Hematopoietic multipotent progenitor cell treated with erythropoietin and hydrocortisone succinate and interleukin-3 and kit ligand, for 4 days (in vitro differentiated cells): ENCODE data around the gene GRID1.
"Not testable (repeated sequence)": the region's sequence is repeated elsewhere in the genome, so short reads cannot be mapped to it uniquely, and the experiment has no call there.

Experiments used
- DNase-seq: peaks from one replicate; pipeline ENCODE4 v3.0.0-alpha.2; 2015

The GRID1 gene

GRCh38 chr10:85977642-85978041 is 389.0 kb downstream of the GRID1 start:
- DNase-seq: no peak

DNA sequence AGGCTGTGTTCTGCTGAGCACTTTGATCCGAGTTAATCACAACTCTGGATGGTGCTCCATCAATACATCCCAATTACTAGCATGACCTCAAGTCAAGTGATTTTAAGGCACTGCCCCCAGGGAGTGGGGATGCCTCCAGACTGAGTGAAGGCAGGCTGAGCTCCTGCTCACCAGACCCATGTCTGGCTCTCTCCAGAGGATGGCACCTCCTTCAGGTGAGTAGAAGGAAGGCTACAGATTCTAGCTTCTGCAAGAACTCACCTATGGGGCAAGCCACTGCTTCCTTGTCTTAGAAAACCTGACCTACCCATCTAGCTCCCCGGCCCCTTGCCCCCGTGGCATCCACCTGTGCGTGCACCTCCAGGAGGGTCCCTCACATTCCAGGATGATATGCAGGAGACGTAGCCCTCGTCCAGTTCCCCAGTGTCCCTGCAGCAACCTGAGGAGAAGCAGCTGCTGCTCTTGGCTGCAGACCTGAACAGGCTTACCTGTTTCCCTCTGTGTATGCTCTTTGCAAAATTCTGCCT is 390.3 kb downstream of the GRID1 start:
- DNase-seq: no peak

DNA sequence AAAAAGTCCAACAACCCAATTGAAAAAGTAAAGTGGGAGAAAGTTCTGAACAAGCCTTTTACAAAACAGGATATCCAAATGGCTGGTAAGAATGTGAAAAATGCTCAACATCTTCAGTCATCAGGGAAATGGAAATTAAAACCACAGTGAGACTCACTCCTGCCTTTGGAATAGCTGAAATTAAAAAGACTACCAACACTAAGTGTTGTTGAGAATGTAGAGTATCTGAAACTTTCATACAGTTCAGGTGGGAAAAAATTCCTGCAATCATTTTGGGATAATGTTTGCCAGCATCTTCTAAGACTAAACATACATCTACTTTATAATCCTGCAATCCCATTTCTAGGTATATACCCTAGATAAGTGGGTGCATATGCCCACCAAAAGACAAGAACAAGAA is 395.1 kb downstream of the GRID1 start:
- no peak for DNase-seq

DNA sequence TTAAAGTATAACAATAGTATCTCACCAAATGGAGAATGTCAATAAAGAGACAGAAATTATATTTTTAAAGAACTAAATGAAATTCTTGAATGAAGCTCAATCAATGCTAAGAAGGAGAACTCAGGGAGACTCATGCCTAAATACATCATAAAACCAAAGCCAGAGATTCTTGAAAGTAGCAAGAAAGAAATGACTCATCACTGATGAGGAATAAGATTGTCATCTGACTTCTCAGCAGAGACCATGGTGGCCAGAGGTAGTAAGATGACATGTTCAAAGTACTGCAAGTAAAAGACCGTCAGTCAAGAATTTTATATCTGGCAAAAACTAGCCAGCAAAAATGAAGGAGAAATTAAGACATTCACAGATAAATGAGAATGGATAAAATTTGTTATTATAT is 399.0 kb downstream of the GRID1 start:
- no peak for DNase-seq

DNA sequence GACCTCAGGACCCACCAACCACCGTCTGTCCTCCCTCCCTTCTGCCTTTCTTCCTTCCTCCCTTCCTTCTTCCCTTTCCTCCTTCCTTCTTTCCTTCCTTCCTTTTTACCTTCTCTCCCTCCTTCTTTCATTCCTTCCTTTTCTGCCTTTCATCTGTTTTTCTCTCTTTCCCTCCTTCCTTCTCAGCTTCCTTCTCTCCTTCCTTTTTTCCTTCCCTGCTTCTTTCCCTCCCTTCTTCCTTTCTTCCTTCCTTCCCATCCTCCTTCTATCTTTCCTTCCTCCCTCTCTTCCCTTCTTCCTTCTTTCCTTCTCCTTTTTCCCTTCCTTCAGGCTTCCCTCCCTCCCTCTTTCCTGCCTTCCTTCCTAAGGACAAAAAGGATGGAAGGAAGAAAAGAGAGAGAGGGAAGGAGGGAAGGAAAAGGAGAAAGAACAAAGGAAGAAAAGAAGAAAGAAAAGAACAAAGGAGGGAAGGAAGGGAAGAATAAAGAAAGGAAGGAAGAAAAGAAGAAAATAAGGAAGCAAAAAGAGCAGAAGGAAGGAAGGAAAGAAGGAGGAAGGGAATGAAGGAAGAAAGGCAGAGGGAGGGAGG is 405.0 kb downstream of the GRID1 start:
- no peak for DNase-seq

DNA sequence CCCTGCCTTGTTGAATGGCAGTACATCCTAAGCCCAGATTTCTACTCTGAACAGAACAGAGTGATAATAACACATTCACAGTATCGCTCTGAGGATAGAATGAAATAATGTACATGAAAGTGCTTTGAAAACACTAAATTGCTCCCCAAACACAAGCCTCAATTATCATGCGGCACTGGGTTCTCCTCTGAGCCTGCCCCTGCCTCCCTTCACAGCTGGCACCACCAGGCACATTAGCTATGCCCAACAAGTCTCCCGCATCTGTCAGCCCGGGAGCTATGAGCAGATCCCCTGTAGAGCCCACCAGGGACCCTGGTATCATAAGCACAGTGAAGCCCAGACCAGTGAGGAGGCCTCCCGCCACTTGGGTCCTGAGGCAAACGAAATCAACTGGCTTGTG is 405.5 kb downstream of the GRID1 start:
- DNase-seq: no peak

DNA sequence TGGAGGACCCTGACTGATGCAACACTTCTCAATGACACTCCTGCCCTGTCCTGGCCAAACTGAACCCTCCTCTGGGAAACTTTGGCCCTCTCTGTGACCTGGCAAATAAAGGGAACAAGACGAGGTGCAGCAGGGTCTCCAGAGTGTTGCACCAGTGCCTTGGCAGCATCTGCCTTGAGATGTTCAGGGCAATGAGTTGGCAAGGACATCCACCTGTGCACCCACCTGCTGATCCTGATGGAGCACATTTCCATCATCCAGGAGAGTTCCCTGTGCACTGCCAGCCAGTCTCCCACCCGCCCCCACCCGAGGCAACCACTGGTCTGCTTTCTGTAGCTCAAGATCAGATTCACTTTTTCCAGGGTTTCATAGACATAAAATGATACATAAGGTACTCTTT is 407.4 kb downstream of the GRID1 start:
- no peak for DNase-seq

DNA sequence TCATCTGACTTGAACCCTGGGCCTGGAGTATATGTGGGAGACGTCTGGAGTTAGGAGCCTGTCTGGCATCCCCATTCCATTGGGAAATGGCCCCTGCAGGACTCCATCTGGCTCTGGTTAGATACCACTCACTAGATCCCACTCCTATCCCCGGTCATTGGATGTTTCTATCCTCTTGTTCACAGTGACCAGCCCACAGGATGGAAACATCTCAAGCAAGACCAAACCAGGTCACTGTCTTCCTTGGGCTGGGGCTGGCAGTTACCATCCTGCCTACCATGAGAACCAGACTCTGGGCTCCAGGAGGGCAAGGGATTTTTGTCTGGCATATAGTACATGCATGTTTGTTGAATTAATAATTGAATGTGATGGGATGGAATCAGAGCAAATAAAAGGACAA is 415.7 kb downstream of the GRID1 start:
- no peak for DNase-seq

- DNase-seq: peak; percentile 12
Measured at GRCh38 chr10:85946713-85947326, 419.8 kb downstream of the GRID1 start.

DNA sequence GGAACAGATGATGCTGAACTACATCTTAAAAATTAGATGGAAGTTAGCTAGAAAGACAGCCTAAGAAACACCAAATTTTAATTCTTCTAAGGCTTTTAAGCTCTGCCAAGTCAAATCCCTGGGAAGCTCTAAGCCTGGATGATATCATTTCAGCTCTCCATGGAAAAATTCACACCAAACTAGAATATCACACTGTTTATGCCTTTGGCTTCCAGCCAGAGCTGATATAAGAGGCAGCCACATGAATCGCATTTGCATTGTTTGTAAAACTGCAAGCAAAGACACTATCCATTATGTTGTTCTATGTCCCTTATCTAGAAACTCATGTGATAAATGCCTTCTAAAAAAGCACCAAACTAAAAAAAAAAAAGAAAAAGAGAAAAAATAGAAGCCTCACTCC is 430.4 kb downstream of the GRID1 start:
- DNase-seq: no peak

DNA sequence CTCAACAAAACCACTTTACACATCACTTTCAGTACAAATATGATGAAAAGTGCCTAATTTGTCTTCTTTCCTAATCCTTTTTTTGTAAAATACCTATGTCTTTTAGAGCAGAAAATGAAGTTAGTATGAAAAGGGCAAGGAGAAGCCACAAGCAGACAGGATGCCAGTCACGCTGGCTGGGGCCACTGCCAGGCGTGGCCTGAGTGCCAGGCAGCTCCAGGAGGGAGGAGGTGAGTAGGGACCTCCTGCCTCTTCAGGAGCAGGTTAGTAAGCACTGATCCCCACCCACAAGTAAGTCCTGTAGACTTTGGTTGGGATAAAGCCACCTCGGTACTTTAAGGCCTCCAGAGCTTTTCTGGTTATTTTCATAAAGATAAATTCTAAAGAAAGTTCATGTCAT is 432.0 kb downstream of the GRID1 start:
- no peak for DNase-seq

- not testable (repeated sequence) for DNase-seq
Measured at GRCh38 chr10:85929993-85930392, 436.6 kb downstream of the GRID1 start.

DNA sequence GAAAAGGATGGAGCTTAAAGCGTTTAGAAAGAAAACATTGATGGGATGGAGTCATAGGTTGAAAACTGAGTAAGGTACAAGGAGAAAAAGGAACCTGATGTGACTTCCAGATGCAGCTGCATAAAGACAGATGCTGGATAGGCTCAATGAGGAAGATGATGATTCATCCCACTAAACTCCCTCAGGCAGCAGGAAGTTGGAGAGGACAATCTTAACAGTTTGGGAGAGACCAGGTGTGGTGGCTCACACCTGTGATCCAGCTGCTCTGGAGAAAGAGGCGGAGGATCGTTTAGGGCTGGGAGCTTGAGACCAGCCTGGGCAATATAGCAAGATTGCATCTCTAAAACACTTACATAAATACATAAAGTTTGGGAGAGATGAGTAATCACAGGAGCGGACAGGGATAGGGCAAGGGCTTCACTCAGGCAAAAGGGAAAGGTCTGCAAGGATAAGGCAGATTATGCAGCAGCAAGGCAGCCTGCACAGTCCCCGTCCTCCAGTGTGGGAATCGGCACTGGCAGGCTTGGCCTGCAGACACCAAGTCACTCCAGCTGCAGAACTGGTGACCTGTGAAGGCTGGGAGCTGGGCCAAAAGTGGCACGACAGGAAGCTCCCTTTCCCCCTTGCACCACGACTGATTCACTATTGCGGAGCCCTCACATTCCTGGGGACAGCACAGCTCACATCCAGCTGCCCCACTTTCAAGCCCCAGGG is 438.5 kb downstream of the GRID1 start:
- DNase-seq: no peak

GRCh38 chr10:85926986-85927385 is 439.6 kb downstream of the GRID1 start:
- DNase-seq: no peak

DNA sequence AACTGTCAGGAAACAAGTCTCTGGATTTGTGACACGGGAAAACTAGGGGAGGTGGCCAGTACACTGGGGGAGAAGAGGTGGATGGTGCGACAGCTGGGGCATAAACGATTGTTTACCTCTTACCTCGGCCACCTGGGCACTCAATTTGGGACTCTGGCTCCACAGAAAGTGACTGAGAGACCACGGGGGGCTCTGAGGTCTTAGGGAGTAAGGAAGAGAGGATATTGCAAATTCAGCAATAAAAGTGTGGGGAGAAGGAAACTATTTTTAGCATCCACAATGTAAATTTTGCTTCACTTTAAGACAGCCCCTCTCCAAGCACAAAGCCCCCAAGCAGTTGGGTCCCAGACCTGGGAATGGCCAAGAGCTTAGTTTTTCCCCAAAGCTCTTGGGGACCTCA is 440.5 kb downstream of the GRID1 start:
- no peak for DNase-seq

GRCh38 chr10:85925201-85925750 is 441.3 kb downstream of the GRID1 start:
- no peak for DNase-seq

DNA sequence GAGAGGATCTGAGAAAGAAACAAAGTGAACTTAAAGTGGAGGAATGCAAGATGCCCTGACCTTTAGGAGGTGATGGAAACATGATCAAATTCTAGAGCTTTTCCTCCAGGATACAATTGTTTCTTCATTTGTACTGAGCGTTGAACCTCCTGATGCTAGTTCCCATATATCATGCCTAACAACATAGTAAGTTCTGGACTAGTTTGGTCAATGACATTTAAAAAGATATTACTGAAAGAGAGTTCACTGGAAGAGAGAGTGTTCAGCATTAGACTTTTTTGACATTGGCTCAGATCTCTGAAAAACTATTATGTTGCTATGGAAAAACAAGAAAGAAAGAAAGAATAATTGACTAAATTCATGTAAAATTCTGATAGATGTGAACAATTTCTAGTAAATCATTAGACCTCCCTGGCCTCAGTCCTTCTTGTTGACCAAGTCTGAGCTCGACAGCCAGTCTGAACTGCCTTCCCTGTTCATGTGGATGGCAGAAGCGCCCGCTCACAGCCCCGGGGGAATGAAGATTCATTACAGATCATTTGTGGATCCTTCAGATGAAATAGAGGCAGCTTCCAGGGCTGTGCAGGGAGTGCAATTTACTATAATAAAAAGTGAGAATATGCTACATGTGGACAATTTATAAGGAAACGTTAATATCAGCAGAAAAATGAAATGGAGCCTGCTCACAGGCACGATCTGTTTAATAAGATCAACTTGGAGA is 442.1 kb downstream of the GRID1 start:
- DNase-seq: no peak

DNA sequence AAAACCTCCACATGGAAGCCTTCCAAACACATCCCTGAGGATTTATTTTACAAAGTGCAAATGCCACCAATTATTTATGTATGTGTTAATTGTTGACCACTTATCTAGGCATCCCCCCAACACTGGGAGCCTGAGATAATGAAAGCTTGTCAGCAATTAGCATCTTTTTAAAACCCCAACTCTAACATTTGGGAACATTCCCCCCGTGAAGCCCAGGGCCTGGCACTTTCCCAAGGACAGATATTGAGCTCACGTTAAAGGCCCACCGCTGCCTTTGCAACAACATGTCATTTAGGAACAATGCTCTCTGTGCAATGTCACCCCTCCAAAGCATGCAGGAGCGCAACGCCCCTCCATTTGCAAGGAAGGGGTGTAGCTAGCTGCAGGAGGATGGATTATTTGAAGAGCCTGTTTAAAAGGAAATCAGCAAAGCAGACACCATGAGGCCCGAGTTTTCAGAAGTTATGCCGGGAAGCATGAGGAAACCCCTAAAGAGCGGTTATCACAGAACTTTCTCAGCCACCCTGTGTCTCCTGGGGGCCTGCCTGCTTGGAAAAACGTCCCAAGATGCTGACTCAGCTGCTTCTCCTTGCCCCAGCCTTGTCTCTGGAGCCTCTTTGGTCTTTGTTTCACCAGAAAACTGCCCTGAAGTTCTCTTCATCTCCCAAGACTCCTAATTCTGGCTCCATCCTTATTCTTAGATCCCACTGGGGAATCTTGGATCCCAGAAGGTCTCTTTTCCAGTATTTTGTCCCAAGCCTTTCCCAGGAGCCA is 444.1 kb downstream of the GRID1 start:
- no peak for DNase-seq

GRCh38 chr10:85921789-85922188 is 444.8 kb downstream of the GRID1 start:
- no peak for DNase-seq

GRCh38 chr10:85920311-85920710 is 446.3 kb downstream of the GRID1 start:
- no peak for DNase-seq

GRCh38 chr10:85919491-85920021 is 447.0 kb downstream of the GRID1 start:
- peak; percentile 10 for DNase-seq

GRCh38 chr10:85918371-85918770 is 448.2 kb downstream of the GRID1 start:
- no peak for DNase-seq
